Common myeloid progenitor, CD34-positive (primary cell): Measurements from ENCODE around the gene GPR31.

Experiments used
- CTCF ChIA-PET: fragments of 350-600 bp; sonication (Branson Sonifier 250); formaldehyde crosslinking; loops from one replicate; lab custom pipeline; 2021; ENCODE audit warnings: antibody characterized with exemption; lab: Charles Lee
- POLR2A ChIA-PET: fragments of 350-600 bp; sonication (Branson Sonifier 250); formaldehyde crosslinking; loops from one replicate; lab custom pipeline; 2021; ENCODE audit warnings: antibody characterized with exemption; lab: Charles Lee
- DNase-seq, 3 donors: peaks; one replicate each; pipeline versions ENCODE4 v3.0.0 to v3.0.0-alpha.2; 2013
- H3K27ac ChIP-seq, 2 experiments: 1 replicate in 1 of 2; 2 replicates in 1 of 2; pipeline ENCODE4 v1.7.0; 2013; ENCODE audit warnings: inconsistent platforms in 2 of 2, low read length in 2 of 2, mild to moderate bottlenecking in 2 of 2, low read depth in 1 of 2, moderate library complexity in 1 of 2; ENCODE audit not compliant: severe bottlenecking in 2 of 2, insufficient read depth in 1 of 2, poor library complexity in 1 of 2
- H3K27me3 ChIP-seq, 5 experiments: replicated peaks in 2 of 5; 1 replicate in 3 of 5; 2 replicates in 2 of 5; pipeline versions ENCODE4 v1.6.1 to v1.7.0; 2013; ENCODE audit warnings: low read length in 4 of 5, mild to moderate bottlenecking in 2 of 5, moderate library complexity in 2 of 5, inconsistent platforms in 1 of 5; ENCODE audit not compliant: insufficient read depth in 5 of 5, control insufficient read depth in 4 of 5
- H3K36me3 ChIP-seq, 4 experiments: 1 replicate in 2 of 4; 2 replicates in 2 of 4; pipeline versions ENCODE4 v1.6.1 to v1.7.0; 2013; ENCODE audit warnings: low read length in 3 of 4, control low read depth in 1 of 4, mild to moderate bottlenecking in 1 of 4; ENCODE audit not compliant: control insufficient read depth in 4 of 4, insufficient read depth in 4 of 4
- H3K4me1 ChIP-seq, 4 experiments: 1 replicate in 3 of 4; 2 replicates in 1 of 4; pipeline versions ENCODE4 v1.6.1 to v1.7.1; 2013; ENCODE audit warnings: low read length in 3 of 4, mild to moderate bottlenecking in 3 of 4, control low read depth in 1 of 4, inconsistent platforms in 1 of 4, moderate library complexity in 1 of 4; ENCODE audit not compliant: control insufficient read depth in 4 of 4, insufficient read depth in 4 of 4; ENCODE audit errors: control extremely low read depth in 1 of 4
- H3K4me3 ChIP-seq, 7 experiments: 1 replicate in 4 of 7; 2 replicates in 3 of 7; pipeline versions ENCODE4 v1.5.1 to v1.7.0; 2013; ENCODE audit warnings: mild to moderate bottlenecking in 7 of 7, low read length in 6 of 7, moderate library complexity in 6 of 7, inconsistent platforms in 2 of 7, low read depth in 2 of 7, control low read depth in 1 of 7; ENCODE audit not compliant: insufficient read depth in 4 of 7, control insufficient read depth in 1 of 7; ENCODE audit errors: extremely low read depth in 1 of 7
- H3K9me3 ChIP-seq, 5 experiments: 1 replicate in 4 of 5; 2 replicates in 1 of 5; pipeline versions ENCODE4 v1.6.1 to v1.7.1; 2013; ENCODE audit warnings: low read length in 4 of 5, mild to moderate bottlenecking in 2 of 5, inconsistent platforms in 1 of 5, low read depth in 1 of 5, moderate library complexity in 1 of 5; ENCODE audit not compliant: control insufficient read depth in 4 of 5, insufficient read depth in 2 of 5; ENCODE audit errors: control extremely low read depth in 1 of 5
- WGBS: methylation state at CpG from one replicate; pipeline ENCODE4 v1.1.5; 2013; ENCODE audit not compliant: insufficient coverage; 5-methylcytosine and 5-hydroxymethylcytosine counted together

The GPR31 gene

GRCh38 chr6:167113935-167114910, 43.6 kb downstream of the GPR31 start:
- Histone ChIP-seq H3K36me3 (no peaks in the 10 kb centered on the region), H3K4me3 (no peak overlapping the region), H3K27ac (peak overlapping the region in 1 of 2 experiments; percentile 35), H3K9me3 (no peaks in the 10 kb centered on the region), H3K27me3 (no peaks in the 10 kb centered on the region), H3K4me1 (peaks cover 0 to 5% (median 2%) of the 10 kb centered on the region in 4 experiments)
- 93% methylated on average over 21 of the region's 25 CpGs for WGBS
- peak in 1 of 3 donors; percentile 58 for DNase-seq
- ChIA-PET CTCF (interaction anchor here (1.1 kb wide), 1 partner anchor 70 kb away, joined by 4 read pairs; no protein-coding TSS in a partner anchor), POLR2A (no interaction called here)

DNA sequence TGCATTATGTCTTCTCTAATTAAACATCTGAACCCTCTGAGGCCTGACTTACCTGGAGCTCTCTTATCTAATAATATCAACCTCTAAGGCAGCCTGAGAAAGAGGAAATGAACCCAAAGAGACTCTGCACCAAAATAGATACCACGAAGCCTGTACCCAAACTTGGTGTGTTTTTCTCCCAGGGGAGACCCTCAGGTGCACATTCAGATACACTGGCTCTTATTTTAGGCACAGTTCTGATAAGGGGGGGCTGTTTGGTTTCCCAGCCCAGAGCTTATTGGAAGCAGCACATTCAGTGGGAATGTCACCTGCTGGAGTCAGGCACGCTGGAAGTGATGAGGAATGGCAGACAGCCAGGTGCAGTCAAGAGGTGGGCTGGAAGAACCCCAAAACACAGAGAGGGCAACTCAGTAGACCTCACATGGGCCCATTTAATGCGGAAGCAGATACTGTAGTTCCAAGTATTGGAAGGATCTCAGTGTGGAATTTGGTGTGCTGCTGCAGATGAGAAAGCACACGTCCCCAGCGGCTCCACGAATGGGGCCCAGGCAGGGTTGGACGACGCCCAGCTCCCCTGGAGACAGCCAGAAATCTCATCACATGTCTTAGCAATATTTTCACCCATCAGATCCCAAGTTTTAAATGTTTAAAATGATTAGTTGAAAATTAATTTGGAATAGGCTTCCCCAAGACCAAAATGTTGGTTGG, 44.6 kb downstream of the GPR31 start:
- no peak overlapping the region for H3K27ac ChIP-seq
- H3K27me3 ChIP-seq = no peaks in the 10 kb centered on the region
- no peaks in the 10 kb centered on the region for H3K9me3 ChIP-seq
- POLR2A ChIA-PET = no interaction called here
- H3K4me1 ChIP-seq = peaks cover 0 to 4% (median 2%) of the 10 kb centered on the region in 4 experiments
- no peak overlapping the region for H3K4me3 ChIP-seq
- no peaks in the 10 kb centered on the region for H3K36me3 ChIP-seq
- CTCF ChIA-PET = interaction anchor here (0.6 to 1.1 kb wide), 3 partner anchors 15 to 69 kb away, joined by 3 to 4 read pairs (median 3); no protein-coding TSS in a partner anchor
- DNase-seq = peak in 2 of 3 donors; percentile 27 to 44
- 100% methylated on average over 2 of the region's 8 CpGs for WGBS

DNA sequence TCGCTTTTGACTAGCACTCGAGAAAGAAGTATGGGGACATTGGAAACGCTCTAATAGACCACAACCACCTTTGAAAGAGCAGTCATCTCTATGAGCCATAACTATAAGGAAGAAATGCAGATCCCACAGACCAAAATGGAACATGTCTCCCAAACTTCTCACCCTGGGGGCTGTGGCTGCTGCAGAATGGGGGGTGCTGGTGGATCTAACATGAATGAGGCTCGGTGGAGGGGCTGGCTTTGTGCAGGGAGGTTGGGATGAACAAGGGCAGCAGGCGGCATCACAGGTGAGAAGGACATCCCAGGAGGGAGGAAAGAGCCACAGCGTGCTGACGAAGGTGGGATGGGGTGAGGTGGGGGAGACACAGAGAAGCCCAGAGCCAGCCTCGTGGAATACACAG, 45.4 kb downstream of the GPR31 start:
- ChIA-PET CTCF (interaction anchor here (0.9 kb wide), 1 partner anchor 14 kb away, joined by 3 read pairs; no protein-coding TSS in a partner anchor), POLR2A (no interaction called here)
- H3K27ac ChIP-seq = no peak overlapping the region
- H3K9me3 ChIP-seq = no peaks in the 10 kb centered on the region
- H3K4me3 ChIP-seq = no peak overlapping the region
- WGBS = 96% methylated on average over 7 of the region's 8 CpGs
- no peaks in the 10 kb centered on the region for H3K27me3 ChIP-seq
- peaks cover 0 to 4% (median 2%) of the 10 kb centered on the region in 4 experiments for H3K4me1 ChIP-seq
- no peaks in the 10 kb centered on the region for H3K36me3 ChIP-seq
- no peak for DNase-seq

DNA sequence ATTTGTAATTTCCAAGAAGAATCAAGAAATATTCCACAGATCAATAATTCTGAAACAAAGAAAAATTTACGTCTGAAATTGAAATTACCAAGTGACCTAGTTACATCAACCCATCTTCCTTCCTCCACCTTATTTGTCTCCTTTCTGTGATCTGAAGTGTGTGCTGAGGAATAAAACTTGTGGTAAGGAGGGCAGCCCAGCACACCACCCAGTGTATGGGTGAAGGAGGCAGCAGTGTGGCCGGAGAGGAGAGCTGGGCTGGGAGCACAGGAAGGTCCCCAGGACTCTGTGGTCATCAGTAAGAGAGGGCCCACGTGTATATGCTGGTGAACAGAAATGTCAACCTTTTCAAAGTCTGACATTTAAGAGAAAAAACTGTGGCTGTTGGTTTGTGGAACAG, 46.2 kb downstream of the GPR31 start:
- Histone ChIP-seq H3K4me3 (no peak overlapping the region), H3K36me3 (no peaks in the 10 kb centered on the region), H3K27me3 (no peaks in the 10 kb centered on the region), H3K4me1 (peaks cover 0 to 4% (median 2%) of the 10 kb centered on the region in 4 experiments), H3K9me3 (peaks cover 0 to 2% (median 0%) of the 10 kb centered on the region in 5 experiments), H3K27ac (no peak overlapping the region)
- ChIA-PET CTCF (no interaction called here), POLR2A (no interaction called here)
- DNase-seq = no peak
- WGBS = 73% methylated on average over 2 of the region's 3 CpGs

GRCh38 chr6:167109651-167110050, 48.1 kb downstream of the GPR31 start:
- Histone ChIP-seq H3K36me3 (no peaks in the 10 kb centered on the region), H3K4me3 (no peak overlapping the region), H3K27ac (no peak overlapping the region), H3K27me3 (no peaks in the 10 kb centered on the region), H3K4me1 (peaks cover 0 to 4% (median 2%) of the 10 kb centered on the region in 4 experiments), H3K9me3 (peaks cover 0 to 4% (median 0%) of the 10 kb centered on the region in 5 experiments)
- 92% methylated on average over 5 of the region's 6 CpGs for WGBS
- POLR2A ChIA-PET = no interaction called here
- CTCF ChIA-PET = interaction anchor here (1.4 kb wide), 1 partner anchor 12 kb away, joined by 3 read pairs; no protein-coding TSS in a partner anchor
- no peak for DNase-seq

GRCh38 chr6:167108278-167108677, 49.5 kb downstream of the GPR31 start:
- Histone ChIP-seq H3K9me3 (peaks cover 0 to 4% (median 0%) of the 10 kb centered on the region in 5 experiments), H3K4me1 (peaks cover 0 to 10% (median 4%) of the 10 kb centered on the region in 4 experiments), H3K27me3 (no peaks in the 10 kb centered on the region), H3K36me3 (no peaks in the 10 kb centered on the region), H3K4me3 (no peak overlapping the region), H3K27ac (no peak overlapping the region)
- DNase-seq = no peak
- CTCF ChIA-PET = no interaction called here
- POLR2A ChIA-PET = no interaction called here
- WGBS = 92% methylated on average over 2 of the region's 5 CpGs
